Cardiac fibroblast (primary cell): ENCODE measurements around the gene NCKAP5.

Source experiments
- DNase-seq, 2 donors: peaks; one replicate each; pipeline versions ENCODE4 v3.0.0 to v3.0.0-alpha.2; 2010; ENCODE audit warnings: low read depth in 2 of 2
- H3K4me3 ChIP-seq, 2 donors: replicated peaks in 1 of 2; 1 replicate in 1 of 2; 2 replicates in 1 of 2; pipeline ENCODE4 v1.5.1; 2011; ENCODE audit warnings: low read depth in 2 of 2, low read length in 2 of 2, mild to moderate bottlenecking in 2 of 2, moderate library complexity in 1 of 2
- TF ChIP-seq, protein P1 (sequence below): IDR thresholded peaks from one replicate; pipeline ENCODE4 v1.5.1; 2011; ENCODE audit warnings: low read depth, mild to moderate bottlenecking, low read length, inconsistent platforms

NCKAP5 gene

DNA sequence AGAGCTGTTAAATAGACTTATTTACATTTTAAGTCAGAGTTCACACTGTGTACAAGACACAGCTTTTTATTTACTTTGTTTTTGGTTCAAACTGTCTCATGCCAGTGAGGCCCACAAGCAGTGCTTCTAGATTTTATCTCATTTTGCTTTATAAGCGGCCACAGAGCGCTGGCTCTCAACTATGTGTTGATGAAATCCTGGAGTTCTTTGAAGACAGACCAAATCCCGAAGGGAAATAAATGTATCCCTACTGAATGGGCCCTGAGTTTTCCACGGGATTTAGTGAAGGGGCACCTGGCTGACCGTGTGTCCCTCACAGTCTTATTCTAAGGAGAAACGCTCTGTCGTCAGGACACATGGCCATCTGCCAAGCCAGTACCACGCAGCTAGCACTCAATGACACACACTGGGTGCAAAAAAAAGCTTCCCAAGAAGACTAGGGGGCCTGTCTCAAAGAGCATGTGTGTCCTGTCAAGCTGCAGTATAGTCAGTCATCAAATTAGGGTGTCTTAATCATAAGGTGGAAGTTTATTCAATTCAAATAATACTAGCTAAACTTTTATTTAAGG, 921.6 kb downstream of the NCKAP5 start:
- no peak overlapping the region for H3K4me3 ChIP-seq
- DNase-seq: no peak
- TF ChIP-seq, protein P1, sequence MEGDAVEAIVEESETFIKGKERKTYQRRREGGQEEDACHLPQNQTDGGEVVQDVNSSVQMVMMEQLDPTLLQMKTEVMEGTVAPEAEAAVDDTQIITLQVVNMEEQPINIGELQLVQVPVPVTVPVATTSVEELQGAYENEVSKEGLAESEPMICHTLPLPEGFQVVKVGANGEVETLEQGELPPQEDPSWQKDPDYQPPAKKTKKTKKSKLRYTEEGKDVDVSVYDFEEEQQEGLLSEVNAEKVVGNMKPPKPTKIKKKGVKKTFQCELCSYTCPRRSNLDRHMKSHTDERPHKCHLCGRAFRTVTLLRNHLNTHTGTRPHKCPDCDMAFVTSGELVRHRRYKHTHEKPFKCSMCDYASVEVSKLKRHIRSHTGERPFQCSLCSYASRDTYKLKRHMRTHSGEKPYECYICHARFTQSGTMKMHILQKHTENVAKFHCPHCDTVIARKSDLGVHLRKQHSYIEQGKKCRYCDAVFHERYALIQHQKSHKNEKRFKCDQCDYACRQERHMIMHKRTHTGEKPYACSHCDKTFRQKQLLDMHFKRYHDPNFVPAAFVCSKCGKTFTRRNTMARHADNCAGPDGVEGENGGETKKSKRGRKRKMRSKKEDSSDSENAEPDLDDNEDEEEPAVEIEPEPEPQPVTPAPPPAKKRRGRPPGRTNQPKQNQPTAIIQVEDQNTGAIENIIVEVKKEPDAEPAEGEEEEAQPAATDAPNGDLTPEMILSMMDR: no peak

DNA sequence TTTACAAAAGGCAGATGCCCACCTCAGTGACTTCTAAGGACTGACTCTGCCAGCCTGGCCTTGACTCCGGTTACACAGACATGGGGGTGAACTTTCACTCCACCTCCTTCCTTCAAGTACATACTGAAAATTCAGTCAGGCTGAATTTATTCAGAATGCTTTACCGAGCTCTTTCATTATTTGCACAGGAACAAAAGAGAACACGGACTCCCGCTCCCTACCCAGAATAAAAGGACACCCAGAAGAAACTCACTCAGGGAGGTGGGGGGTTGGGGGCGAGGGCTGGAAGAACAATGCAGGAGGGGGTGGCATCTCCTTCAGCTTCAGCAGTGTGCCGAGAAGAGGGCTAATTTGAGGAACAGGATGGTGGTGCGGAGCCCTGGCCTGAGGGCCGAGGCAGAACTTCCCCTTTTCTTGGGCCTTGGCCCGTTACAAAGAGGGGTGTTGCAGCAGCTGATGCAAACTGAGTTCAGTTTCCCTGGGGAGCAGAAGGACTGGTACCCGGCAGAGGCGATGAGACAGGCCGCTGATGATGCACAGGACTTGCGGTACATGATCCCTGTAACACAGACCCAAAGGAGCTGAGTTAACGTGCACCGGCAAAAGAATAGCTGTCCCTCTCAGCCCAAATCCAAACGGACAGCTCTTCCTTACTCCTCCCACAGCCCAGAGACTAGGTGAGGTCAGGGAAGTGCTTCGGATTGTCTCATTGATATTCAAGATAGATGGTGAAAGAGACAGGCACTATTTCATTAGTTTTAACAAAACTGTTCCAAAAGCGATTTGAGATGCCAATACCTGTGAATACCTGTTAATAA, 922.3 kb downstream of the NCKAP5 start:
- no peak for DNase-seq
- H3K4me3 ChIP-seq: no peak overlapping the region
- TF ChIP-seq, protein P1: no peak

DNA sequence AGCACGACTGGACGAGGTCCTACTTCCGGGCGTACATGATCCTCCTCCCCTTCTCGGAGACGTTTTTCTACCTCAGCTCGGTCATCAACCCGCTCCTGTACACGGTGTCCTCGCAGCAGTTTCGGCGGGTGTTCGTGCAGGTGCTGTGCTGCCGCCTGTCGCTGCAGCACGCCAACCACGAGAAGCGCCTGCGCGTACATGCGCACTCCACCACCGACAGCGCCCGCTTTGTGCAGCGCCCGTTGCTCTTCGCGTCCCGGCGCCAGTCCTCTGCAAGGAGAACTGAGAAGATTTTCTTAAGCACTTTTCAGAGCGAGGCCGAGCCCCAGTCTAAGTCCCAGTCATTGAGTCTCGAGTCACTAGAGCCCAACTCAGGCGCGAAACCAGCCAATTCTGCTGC, 923.1 kb downstream of the NCKAP5 start:
- H3K4me3 ChIP-seq: no peak overlapping the region
- no peak for DNase-seq
- TF ChIP-seq, protein P1: no peak

DNA sequence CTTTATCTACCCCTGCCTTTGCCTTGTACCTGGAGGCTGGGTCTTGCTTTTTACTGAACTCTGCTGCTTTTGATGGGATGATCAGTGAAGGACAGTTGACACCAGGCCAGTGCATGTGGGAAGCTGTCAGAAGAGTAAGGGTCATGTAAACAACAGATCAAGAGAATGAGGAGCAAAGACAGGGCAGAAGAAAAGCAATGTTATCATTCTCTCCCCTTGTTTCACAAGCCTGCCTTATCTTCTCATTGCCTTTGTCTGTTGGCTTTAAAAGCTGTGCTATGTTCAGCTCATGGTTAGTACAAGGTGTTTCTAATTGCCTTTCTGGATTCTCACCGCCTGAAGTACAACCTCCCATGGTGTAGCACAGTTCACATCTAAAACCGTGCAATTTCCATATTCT, 925.8 kb downstream of the NCKAP5 start:
- TF ChIP-seq, protein P1: no peak

DNA sequence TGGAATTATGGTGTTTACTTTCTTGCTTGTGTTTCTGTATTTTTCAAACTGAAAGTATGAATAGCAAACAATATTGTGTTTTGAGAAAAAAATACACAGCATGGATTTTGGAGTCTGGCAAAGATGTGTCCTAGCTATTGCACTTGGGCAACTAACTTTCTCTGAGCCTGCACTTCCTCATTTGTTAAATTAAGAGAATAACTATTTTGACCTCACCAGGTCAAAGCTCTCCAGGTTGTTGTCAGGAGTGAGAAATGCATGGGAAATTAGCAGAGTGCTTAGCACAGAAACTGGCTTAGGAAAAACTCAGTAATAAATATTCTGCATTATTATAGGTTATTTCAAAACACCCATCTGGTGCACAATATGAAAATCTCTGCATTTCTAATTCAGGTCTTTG, 926.4 kb downstream of the NCKAP5 start:
- no peak overlapping the region for H3K4me3 ChIP-seq
- TF ChIP-seq, protein P1: no peak
- no peak for DNase-seq

More for the DNA sequence above, 925.8 kb downstream of the NCKAP5 start:
- no peak overlapping the region for H3K4me3 ChIP-seq
- DNase-seq: no peak

DNA sequence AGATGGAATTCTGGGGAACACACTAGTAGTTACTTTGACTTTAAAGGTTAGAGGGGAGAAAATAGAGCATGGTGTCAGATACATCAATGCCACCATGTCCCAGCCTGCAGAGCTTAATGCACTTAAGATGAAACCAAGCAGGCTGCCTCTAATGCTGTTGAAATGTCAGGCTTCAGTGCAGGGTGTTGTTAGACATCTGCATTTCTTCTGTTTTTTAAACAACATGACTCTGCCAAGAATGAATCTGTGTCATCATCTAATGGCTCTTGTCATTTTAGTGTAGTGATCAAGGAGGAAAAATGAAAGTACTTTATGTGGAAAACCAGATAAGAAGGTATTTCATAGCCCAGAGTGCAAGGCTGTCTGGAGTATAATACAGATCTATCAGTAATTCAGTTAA, 928.1 kb downstream of the NCKAP5 start:
- TF ChIP-seq, protein P1: no peak
- DNase-seq: no peak
- H3K4me3 ChIP-seq: no peak overlapping the region
